OCI-M1 (cell line): ENCODE measurements around the gene CUBN.
A peak's percentile ranks its signal among the peaks of the same experiment; 100 is the strongest.

Experiments
- DNase-seq: peaks from one replicate; lab custom pipeline; 2025; lab: John Stamatoyannopoulos, UW

Gene CUBN

GRCh38 chr10:17010363-17011145 lies 119.1 kb downstream of the CUBN start:
- DNase-seq = no peak

- DNase-seq = no peak
Measured at GRCh38 chr10:17009212-17009700, 120.4 kb downstream of the CUBN start.

- no peak for DNase-seq
Measured at GRCh38 chr10:17007418-17007770, 122.2 kb downstream of the CUBN start.

- DNase-seq = no peak
Measured at GRCh38 chr10:17006631-17007417, 122.8 kb downstream of the CUBN start.

GRCh38 chr10:17005621-17006566 lies 123.7 kb downstream of the CUBN start:
- no peak for DNase-seq

GRCh38 chr10:17004801-17005380 lies 124.7 kb downstream of the CUBN start:
- DNase-seq = no peak

- DNase-seq = no peak
Measured at GRCh38 chr10:17003651-17004286, 125.8 kb downstream of the CUBN start.

- DNase-seq = peak; percentile 83
Measured at GRCh38 chr10:17003151-17003550, 126.5 kb downstream of the CUBN start.

GRCh38 chr10:17001961-17002749 lies 127.5 kb downstream of the CUBN start:
- DNase-seq = no peak

GRCh38 chr10:17001297-17001744 lies 128.3 kb downstream of the CUBN start:
- DNase-seq = no peak

- no peak for DNase-seq
Measured at GRCh38 chr10:16999665-17000451, 129.8 kb downstream of the CUBN start.

- no peak for DNase-seq
Measured at GRCh38 chr10:16996530-16996964, 133.1 kb downstream of the CUBN start.

- peak; percentile 89 for DNase-seq
Measured at GRCh38 chr10:16995867-16996529, 133.6 kb downstream of the CUBN start.

- DNase-seq = no peak
Measured at GRCh38 chr10:16993186-16993585, 136.4 kb downstream of the CUBN start.

- no peak for DNase-seq
Measured at GRCh38 chr10:16992611-16993119, 136.9 kb downstream of the CUBN start.

GRCh38 chr10:16991011-16991410 lies 138.6 kb downstream of the CUBN start:
- DNase-seq = no peak

- DNase-seq = no peak
Measured at GRCh38 chr10:16989826-16990293, 139.8 kb downstream of the CUBN start.

- DNase-seq = no peak
Measured at GRCh38 chr10:16988900-16989299, 140.7 kb downstream of the CUBN start.
